ENCODE measurements around the gene EOMES.

The EOMES gene

GRCh38 chr3:27720899-27721716, 1.0 kb downstream of the EOMES start:
- DNase-seq (ENCODE audit: low spot score): no peak
- in situ Hi-C loops (cut with MboI; ENCODE audit: low sequenced_read_pairs, unreplicated experiment): loop anchor here (25.0 kb wide), 1 partner anchor 591 kb away; no protein-coding TSS in a partner anchor
- peak; percentile 41 for TF ChIP-seq CTCF (IDR thresholded peaks at IDR 0.05; ENCODE audit: borderline replicate concordance, control extremely low read depth, extremely low read depth, insufficient read depth, missing control alignments)

- no peak for TF ChIP-seq CTCF (IDR thresholded peaks at IDR 0.05; ENCODE audit: borderline replicate concordance, control extremely low read depth, extremely low read depth, insufficient read depth, missing control alignments)
- no peak for DNase-seq (ENCODE audit: low spot score)
- in situ Hi-C loops (cut with MboI; ENCODE audit: low sequenced_read_pairs, unreplicated experiment): loop anchor here (25.0 kb wide), 1 partner anchor 593 kb away; no protein-coding TSS in a partner anchor
Observed at GRCh38 chr3:27719314-27720003, 2.7 kb downstream of the EOMES start.

GRCh38 chr3:27718459-27718858, 3.7 kb downstream of the EOMES start:
- DNase-seq (ENCODE audit: low spot score): no peak
- no peak for TF ChIP-seq CTCF (IDR thresholded peaks at IDR 0.05; ENCODE audit: borderline replicate concordance, control extremely low read depth, extremely low read depth, insufficient read depth, missing control alignments)
- in situ Hi-C loops (cut with MboI; ENCODE audit: low sequenced_read_pairs, unreplicated experiment): loop anchor here (25.0 kb wide), 1 partner anchor 594 kb away; no protein-coding TSS in a partner anchor

GRCh38 chr3:27717200-27717852, 4.8 kb downstream of the EOMES start:
- no peak for TF ChIP-seq CTCF (IDR thresholded peaks at IDR 0.05; ENCODE audit: borderline replicate concordance, control extremely low read depth, extremely low read depth, insufficient read depth, missing control alignments)
- in situ Hi-C loops (cut with MboI; ENCODE audit: low sequenced_read_pairs, unreplicated experiment): loop anchor here (25.0 kb wide), 1 partner anchor 595 kb away; no protein-coding TSS in a partner anchor
- DNase-seq (ENCODE audit: low spot score): no peak

- no peak for TF ChIP-seq CTCF (IDR thresholded peaks at IDR 0.05; ENCODE audit: borderline replicate concordance, control extremely low read depth, extremely low read depth, insufficient read depth, missing control alignments)
- in situ Hi-C loops (cut with MboI; ENCODE audit: low sequenced_read_pairs, unreplicated experiment): loop anchor here (25.0 kb wide), 1 partner anchor 596 kb away; no protein-coding TSS in a partner anchor
- no peak for DNase-seq (ENCODE audit: low spot score)
Observed at GRCh38 chr3:27716309-27716708, 5.8 kb downstream of the EOMES start.

GRCh38 chr3:27715863-27716262, 6.3 kb downstream of the EOMES start:
- no peak for TF ChIP-seq CTCF (IDR thresholded peaks at IDR 0.05; ENCODE audit: borderline replicate concordance, control extremely low read depth, extremely low read depth, insufficient read depth, missing control alignments)

More at GRCh38 chr3:27715863-27716262, 6.3 kb downstream of the EOMES start:
- in situ Hi-C loops (cut with MboI; ENCODE audit: low sequenced_read_pairs, unreplicated experiment): loop anchor here (25.0 kb wide), 1 partner anchor 596 kb away; no protein-coding TSS in a partner anchor
- no peak for DNase-seq (ENCODE audit: low spot score)
